Measurements from ENCODE around the gene GLB1L2. TPM values are rescaled to one million over a fixed set of nuclear protein-coding genes. Genes with fewer than 3 reads are reported as not detected.

GLB1L2 gene
- total RNA-seq, 3 donors from 2014 or later (not counting 1 experiment from before 2014, with no cell fraction given), result 0.57 to 3.3 (median 0.61) TPM

DNA sequence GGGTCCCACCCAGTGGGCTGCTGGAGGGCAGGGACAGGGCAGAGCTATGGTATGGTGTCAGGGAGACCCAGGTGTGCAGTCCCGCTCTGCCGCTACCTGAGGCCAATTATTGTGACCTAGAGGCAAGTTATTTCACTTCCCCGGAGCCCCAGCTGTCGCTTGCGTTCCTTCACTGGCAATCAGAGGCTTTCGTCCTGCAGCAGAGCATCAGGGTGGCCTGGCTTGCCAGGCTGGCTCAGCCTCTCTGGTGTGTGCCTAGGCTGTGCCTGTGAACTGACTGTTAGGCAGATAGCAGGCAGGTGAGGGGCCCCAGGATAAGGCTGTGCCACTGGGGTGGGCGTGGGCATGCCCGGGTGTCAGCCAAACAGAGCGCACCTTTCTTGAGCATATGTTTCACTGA, 31.4 kb downstream of the GLB1L2 start:
- WGBS (ENCODE audit: insufficient coverage), result 94% methylated on average over 9 of the region's 9 CpGs
- Mint-ChIP-seq H3K4me3 (no peak overlapping the region), H3K27me3 (ENCODE audit: low read depth in 2 of 2) (peaks cover 13 to 19% of the 10 kb centered on the region in 2 donors), H3K9me3 (no peaks in the 10 kb centered on the region), H3K4me1 (peaks cover 10 to 21% of the 10 kb centered on the region in 2 donors), H3K27ac (no peak overlapping the region), H3K36me3 (no peaks in the 10 kb centered on the region)
- DNase-seq (no peak), ATAC-seq (no peak)
- no peaks in the 10 kb centered on the region for H3K9me3 ChIP-seq (ENCODE audit: control insufficient read depth, insufficient read depth, low read length)
- H3K27me3 ChIP-seq (ENCODE audit: control insufficient read depth, insufficient read depth, low read length), result no peaks in the 10 kb centered on the region
- peaks cover 12% of the 10 kb centered on the region for H3K4me1 ChIP-seq (ENCODE audit: control insufficient read depth, insufficient read depth, low read length)
- H3K4me3 ChIP-seq (ENCODE audit: low read length), result no peak overlapping the region
- TF ChIP-seq, protein P1, sequence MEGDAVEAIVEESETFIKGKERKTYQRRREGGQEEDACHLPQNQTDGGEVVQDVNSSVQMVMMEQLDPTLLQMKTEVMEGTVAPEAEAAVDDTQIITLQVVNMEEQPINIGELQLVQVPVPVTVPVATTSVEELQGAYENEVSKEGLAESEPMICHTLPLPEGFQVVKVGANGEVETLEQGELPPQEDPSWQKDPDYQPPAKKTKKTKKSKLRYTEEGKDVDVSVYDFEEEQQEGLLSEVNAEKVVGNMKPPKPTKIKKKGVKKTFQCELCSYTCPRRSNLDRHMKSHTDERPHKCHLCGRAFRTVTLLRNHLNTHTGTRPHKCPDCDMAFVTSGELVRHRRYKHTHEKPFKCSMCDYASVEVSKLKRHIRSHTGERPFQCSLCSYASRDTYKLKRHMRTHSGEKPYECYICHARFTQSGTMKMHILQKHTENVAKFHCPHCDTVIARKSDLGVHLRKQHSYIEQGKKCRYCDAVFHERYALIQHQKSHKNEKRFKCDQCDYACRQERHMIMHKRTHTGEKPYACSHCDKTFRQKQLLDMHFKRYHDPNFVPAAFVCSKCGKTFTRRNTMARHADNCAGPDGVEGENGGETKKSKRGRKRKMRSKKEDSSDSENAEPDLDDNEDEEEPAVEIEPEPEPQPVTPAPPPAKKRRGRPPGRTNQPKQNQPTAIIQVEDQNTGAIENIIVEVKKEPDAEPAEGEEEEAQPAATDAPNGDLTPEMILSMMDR (IDR thresholded peaks at IDR 0.05), result no peak
- intact Hi-C loops (cut with micrococcal nuclease), result loop anchor here (5.0 kb wide), 2 partner anchors 294 to 364 kb away; no protein-coding TSS in a partner anchor
- H3K36me3 ChIP-seq (ENCODE audit: control insufficient read depth, insufficient read depth, low read length), result no peaks in the 10 kb centered on the region
- no peak overlapping the region for H3K27ac ChIP-seq (ENCODE audit: low read length)

- intact Hi-C loops (cut with micrococcal nuclease), result loop anchor here (5.0 kb wide), 2 partner anchors 294 to 364 kb away; no protein-coding TSS in a partner anchor
Observed at GRCh38 chr11:134363592-134363991, 31.8 kb downstream of the GLB1L2 start.

DNA sequence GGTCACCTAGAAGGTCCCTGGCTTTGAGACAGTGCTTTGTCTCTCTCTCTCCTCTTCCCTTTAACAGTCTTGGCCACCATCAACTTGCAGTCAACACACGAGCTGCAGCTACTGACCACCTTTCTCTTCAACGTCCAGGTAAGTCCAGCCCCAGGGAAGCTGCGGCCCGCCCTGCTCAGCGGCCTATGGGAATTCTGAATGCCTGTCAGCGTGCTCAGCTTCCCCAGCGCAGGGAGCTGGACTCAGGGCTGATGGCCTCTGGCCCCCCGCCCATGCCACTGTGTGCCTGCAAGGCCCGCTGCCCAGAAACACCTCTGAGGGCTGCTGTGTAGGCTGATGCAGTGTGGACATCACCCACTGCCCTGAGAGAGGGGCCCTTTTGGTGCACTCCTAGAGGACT, 32.5 kb downstream of the GLB1L2 start:
- WGBS (ENCODE audit: insufficient coverage), result 86% methylated on average over 9 of the region's 9 CpGs
- Mint-ChIP-seq H3K27me3 (ENCODE audit: low read depth in 2 of 2) (peaks cover 13 to 19% of the 10 kb centered on the region in 2 donors), H3K36me3 (no peaks in the 10 kb centered on the region), H3K4me3 (no peak overlapping the region), H3K27ac (no peak overlapping the region), H3K4me1 (peaks cover 10 to 21% of the 10 kb centered on the region in 2 donors), H3K9me3 (no peaks in the 10 kb centered on the region)
- H3K4me3 ChIP-seq (ENCODE audit: low read length), result no peak overlapping the region
- H3K27me3 ChIP-seq (ENCODE audit: control insufficient read depth, insufficient read depth, low read length), result no peaks in the 10 kb centered on the region
- H3K4me1 ChIP-seq (ENCODE audit: control insufficient read depth, insufficient read depth, low read length), result peaks cover 12% of the 10 kb centered on the region
- no peaks in the 10 kb centered on the region for H3K36me3 ChIP-seq (ENCODE audit: control insufficient read depth, insufficient read depth, low read length)
- DNase-seq (no peak), ATAC-seq (no peak)
- H3K9me3 ChIP-seq (ENCODE audit: control insufficient read depth, insufficient read depth, low read length), result no peaks in the 10 kb centered on the region
- TF ChIP-seq, protein P1 (IDR thresholded peaks at IDR 0.05), result no peak
- intact Hi-C loops (cut with micrococcal nuclease), result loop anchor here (5.0 kb wide), 2 partner anchors 293 to 363 kb away; no protein-coding TSS in a partner anchor
- H3K27ac ChIP-seq (ENCODE audit: low read length), result no peak overlapping the region

More at GRCh38 chr11:134363592-134363991, 31.8 kb downstream of the GLB1L2 start:
- no peak overlapping the region for H3K27ac ChIP-seq (ENCODE audit: low read length)
- no peak overlapping the region for H3K4me3 ChIP-seq (ENCODE audit: low read length)
- Mint-ChIP-seq H3K9me3 (no peaks in the 10 kb centered on the region), H3K4me1 (peaks cover 10 to 21% of the 10 kb centered on the region in 2 donors), H3K27ac (no peak overlapping the region), H3K4me3 (no peak overlapping the region), H3K36me3 (no peaks in the 10 kb centered on the region), H3K27me3 (ENCODE audit: low read depth in 2 of 2) (peaks cover 13 to 19% of the 10 kb centered on the region in 2 donors)
- H3K9me3 ChIP-seq (ENCODE audit: control insufficient read depth, insufficient read depth, low read length), result no peaks in the 10 kb centered on the region
- TF ChIP-seq, protein P1 (IDR thresholded peaks at IDR 0.05), result no peak
- H3K36me3 ChIP-seq (ENCODE audit: control insufficient read depth, insufficient read depth, low read length), result no peaks in the 10 kb centered on the region
- no peak for ATAC-seq
- 91% methylated on average over 7 of the region's 7 CpGs for WGBS (ENCODE audit: insufficient coverage)
- H3K27me3 ChIP-seq (ENCODE audit: control insufficient read depth, insufficient read depth, low read length), result no peaks in the 10 kb centered on the region
- peaks cover 12% of the 10 kb centered on the region for H3K4me1 ChIP-seq (ENCODE audit: control insufficient read depth, insufficient read depth, low read length)
- no peak for DNase-seq

All from natural killer cell (primary cell).